GM18907 (cell line): ENCODE measurements around the gene RBPJ.

Experiments used
- ATAC-seq: cut with Tn5 transposase; IDR thresholded peaks from one replicate; pipeline ENCODE4 v1.9.1; 2021; ENCODE audit warnings: mild to moderate bottlenecking, moderate library complexity; ENCODE audit not compliant: unreplicated experiment

The RBPJ gene

DNA sequence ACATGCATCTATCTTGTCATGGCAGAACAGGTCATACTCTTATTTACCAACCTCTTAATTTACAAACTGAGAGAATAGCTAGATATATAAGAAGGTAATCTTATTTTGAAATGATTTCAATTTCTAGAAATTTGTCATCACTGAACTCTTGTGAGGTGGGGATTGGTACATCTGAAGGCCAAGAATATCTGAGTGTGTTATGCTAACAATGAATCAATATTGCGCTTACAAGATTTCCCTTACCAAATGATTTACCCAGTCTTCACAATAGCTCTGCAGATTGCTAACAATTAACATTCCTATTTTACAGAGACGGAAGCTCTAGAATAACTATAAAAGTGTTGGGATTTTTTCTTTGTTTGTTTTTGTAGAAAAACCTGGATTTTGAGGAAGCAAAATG is 48.3 kb downstream of the RBPJ start:
- ATAC-seq = no peak

GRCh38 chr4:26369581-26369980 is 48.8 kb downstream of the RBPJ start:
- ATAC-seq = no peak

GRCh38 chr4:26372076-26372475 is 51.3 kb downstream of the RBPJ start:
- ATAC-seq = no peak

DNA sequence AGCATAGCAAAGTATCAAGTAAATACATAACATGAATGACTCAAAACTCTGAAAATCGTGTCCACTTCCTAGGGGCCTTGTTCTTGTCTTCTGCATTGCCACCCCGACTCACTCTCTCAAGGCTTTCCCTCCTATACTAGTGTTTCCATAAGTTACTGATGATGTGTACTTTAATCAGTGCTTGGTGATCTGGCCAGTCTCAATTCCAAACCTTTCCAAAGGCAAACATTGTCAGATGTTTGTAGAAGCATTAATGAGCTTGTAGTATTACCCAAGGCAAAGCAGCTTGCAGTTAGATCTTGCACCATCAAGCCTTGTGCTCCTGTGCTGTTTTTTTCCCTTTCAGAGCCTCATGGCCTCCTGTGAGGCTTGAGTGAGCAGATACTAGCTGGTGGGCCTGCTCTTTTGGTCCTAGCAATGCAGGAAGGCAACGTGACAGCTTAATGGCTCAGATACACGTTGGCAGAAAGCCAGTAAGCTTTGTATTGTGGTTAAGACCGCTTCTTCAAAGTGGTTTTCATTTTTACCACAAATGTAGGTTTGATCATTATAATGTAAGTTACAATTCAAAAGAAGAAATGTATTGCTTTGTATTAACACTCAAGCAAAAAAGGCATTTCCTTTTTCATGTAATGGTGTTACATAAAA is 51.8 kb downstream of the RBPJ start:
- peak; percentile 96 for ATAC-seq

- no peak for ATAC-seq
Observed at GRCh38 chr4:26375551-26375950, 54.7 kb downstream of the RBPJ start.

DNA sequence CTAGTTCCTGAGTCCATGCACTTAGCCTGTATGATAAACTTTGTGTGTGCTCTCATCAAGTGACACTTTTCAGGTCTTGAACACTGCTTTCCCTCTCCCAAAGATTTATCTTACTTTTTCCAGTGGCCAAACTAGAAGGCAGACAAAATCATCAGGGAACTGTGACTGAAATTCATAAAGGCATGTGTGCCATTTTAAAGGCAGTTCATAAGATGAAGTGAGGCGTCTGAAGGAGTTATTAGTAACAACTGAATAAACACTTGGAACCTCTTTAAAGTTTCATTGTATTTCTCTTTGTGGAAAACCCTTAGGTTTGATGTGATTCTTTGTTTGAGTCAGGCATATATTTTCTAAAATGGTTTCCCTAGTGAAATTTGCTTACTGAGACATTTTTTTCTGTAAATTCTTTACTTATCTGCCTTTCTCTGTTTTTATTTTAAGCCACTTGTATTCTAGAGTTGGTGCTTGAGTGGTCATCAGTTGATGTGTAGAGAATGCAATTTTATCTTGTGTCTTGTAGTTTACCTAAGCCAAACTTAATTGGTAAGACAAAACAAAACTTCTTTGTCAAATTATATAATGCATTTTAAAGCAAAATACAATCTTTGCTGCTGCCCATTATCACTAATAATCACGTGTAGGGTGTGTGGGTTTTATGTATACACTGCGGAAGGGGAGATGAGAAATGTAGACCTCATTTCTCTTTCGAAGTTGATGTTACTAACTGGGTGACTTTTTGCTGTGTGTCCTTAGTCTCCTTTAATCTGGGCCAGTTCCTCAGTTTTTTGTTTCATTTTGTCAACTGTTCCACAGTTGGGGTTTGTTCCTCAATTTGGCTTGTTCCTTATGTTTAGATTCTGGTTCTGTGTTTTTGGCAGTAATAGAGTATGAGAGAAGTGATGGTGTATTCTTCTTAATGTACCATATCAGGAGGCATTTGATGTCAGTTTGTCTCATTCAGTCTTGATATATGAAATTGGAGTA is 56.8 kb downstream of the RBPJ start:
- no peak for ATAC-seq

- ATAC-seq = no peak
Observed at GRCh38 chr4:26379837-26380236, 59.0 kb downstream of the RBPJ start.

DNA sequence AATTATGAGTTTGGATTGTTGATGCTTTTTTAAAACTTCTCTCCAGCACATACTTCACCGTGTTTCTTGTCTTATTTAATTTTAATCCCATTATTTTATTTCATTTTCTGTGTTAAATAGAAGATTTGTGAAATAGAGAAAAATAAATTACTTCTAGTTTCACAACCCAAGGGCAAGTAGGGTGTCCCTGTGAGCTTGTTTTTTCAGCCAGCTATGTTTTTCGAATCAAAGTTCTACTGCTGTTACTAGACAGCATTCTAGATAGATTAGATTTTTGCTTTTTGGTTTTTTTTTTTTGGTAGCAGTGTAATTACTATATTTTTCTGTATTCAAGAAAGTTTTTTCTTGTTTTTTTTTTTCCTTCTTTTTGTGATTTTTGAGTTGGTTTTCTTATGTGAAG is 59.9 kb downstream of the RBPJ start:
- no peak for ATAC-seq

DNA sequence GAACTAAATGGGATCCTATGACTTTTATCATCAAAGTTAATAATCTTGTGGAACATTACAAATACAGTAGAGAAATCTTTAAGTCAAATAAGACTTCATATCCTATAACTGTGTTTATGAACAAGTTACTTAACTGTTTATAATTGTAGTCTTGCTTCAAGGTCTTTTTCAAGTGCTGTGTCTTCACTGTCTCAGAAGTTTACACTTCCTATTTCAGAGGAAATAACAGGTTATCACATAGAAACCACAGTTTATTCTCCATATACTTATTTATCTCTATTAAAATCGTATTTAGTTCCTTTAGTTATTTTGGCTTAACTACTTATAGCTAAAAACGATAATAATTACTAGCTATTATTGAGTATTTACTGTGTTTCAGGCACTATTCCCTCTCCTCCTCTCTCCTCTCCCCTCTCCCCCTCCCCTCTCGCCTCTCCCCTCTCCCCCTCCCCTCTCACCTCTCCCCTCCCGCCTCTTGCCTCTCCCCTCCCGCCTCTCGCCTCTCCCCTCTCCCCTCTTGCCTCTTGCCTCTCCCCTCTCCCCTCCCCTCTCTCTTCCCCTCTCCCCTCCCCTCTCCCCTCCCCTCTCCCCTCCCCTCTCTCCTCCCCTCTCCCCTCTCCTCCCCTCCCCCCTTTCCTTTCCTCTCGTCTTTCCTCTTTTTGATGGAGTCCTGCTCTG is 63.7 kb downstream of the RBPJ start:
- ATAC-seq = no peak

DNA sequence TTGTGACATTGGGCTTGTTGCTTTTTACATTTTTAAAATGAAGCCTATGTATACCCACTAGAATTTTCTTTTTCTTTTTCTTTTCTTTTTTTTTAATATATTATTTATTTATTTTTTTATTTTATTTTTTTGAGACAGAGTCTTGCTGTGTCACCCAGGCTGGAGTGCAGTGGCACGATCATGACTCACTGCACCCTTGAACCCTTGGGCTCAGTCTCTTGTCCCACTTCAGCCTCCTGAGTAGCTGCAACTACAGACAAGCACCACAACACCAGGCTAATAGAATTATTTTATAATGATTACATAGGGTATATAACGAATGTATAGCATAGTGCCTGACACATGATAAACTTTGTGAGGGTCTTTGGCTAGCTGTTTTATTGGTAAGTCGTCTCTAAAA is 64.9 kb downstream of the RBPJ start:
- ATAC-seq = no peak

DNA sequence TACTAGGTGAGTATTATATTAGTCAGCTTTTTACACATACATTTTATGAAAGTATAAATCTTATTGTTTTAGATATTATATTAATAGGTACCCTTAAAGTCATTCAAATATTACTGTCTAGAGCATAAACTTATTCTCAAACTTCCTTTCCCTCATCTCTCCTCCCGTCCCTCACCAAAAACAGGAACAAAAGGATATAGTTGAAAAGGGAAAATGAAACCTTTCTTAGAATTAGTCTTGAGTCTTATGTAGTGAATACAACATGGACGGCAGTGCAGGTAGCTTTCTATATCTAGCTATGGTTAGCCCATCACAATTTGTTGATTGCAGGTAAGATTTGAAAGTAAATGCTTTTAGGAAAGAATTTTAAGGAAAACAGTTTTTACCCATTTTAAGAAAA is 65.6 kb downstream of the RBPJ start:
- no peak for ATAC-seq

GRCh38 chr4:26388671-26389070 is 67.9 kb downstream of the RBPJ start:
- no peak for ATAC-seq

DNA sequence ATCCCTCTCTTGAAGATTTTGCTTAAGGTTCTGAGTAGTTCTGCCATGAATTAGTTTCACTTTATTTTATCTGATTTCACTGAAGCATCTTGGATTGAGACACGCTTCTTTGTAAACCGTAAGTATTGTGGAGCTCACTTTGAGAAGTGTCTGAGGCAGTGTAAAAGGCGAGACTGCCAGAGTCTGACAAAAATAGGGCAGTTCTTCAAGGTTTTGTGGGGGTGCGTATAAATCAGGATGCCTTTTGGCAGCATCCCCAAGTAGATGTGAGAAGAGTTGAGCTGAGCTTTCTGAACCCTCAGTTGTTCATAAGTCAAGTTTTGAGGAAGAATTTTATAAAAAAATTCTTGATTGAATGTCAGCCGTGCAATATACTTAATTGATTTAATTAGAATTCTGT is 76.3 kb downstream of the RBPJ start:
- ATAC-seq = no peak

DNA sequence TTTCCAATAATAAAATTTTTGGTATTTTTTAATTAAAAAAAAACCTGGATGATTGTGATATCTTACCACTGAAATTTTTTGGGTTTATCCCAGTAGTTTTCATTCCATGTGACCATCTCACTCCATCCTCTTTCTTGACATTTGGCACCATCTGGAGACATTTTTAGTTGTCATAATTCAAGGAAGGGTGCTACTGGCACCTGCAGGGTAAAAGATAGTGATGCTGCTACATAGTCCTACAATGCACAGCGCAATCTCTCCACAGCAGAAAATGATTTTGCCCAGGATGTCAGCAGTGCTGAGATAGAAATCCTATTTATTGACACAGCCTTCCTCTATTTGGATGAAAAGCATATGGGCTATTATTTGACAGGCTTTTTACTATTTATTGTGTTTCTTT is 79.3 kb downstream of the RBPJ start:
- ATAC-seq = no peak

GRCh38 chr4:26402017-26402416 is 81.2 kb downstream of the RBPJ start:
- ATAC-seq = peak; percentile 23

GRCh38 chr4:26402458-26402857 is 81.6 kb downstream of the RBPJ start:
- ATAC-seq = peak; percentile 70

- no peak for ATAC-seq
Observed at GRCh38 chr4:26404743-26405206, 84.0 kb downstream of the RBPJ start.

GRCh38 chr4:26406346-26406975 is 85.6 kb downstream of the RBPJ start:
- no peak for ATAC-seq

DNA sequence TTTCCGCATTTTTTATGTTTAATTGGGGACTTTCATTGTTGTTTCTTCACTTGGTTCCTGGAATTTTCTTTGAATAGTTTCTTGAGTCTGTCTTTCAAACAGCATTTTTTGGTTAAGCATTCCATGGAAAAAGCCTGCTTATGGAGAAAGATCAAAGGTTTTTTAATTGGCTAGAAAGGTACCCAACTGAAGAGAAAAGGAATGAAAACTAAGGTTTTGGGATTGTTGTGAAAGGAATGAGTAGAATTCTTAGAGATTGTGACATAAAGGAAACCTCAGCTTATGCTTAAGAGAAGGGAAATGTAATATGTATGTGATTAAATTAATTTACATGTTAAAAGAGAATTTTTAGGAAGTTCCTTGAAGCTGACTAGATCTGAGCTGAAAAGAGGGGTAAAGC is 86.7 kb downstream of the RBPJ start:
- no peak for ATAC-seq

DNA sequence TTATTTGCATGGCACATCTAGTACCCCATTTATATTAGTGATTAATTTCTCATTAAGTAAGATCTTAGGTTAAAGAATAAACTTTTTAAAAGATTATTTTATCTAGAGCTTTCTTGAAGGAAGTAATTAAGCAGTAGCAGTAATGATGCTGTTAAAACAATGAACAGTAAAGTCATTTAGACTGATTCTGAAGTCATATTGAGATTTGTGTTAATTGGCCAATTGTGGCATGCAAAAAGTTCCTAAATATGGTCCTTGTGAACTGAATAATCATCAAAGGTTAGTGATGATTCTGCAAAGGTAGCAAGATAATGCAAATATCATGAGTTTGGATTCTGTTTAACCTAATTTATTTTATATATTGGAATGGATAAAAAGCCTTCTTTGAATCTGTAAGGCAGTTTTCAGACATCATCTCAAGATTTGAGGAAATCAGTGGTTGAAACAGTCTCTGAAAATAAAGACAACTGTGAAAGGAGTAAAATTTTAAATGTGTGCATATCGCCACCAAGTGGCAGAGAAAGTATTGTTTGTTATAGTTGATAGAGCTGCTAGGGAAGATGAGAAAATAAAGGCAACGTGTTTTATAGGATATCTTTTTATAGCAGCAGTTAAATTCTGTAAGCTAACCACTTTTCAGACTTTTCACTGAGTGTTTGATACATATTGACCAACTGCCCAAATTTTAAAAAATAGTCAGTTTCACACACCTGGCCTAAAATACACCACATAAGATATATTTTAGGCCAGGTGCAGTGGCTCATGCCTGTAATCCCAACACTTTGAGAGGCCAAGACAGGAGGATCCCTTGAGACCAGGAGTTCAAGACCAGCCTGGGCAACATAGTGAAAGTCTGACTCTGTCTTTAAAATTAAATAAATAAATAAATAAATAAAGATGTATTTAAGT is 89.8 kb downstream of the RBPJ start:
- ATAC-seq = peak; percentile 63
